Mucosa of stomach (tissue), 1 donor: Measurements from ENCODE around the gene MYRFL.
"Not testable (repeated sequence)": the region's sequence is repeated elsewhere in the genome, so short reads cannot be mapped to it uniquely, and the experiment has no call there.

Experiments
- H3K27me3 ChIP-seq: one replicate; pipeline ENCODE4 v1.7.0; 2013; ENCODE audit warnings: mild to moderate bottlenecking, low read length; ENCODE audit not compliant: control insufficient read depth, insufficient read depth
- H3K36me3 ChIP-seq: one replicate; pipeline ENCODE4 v1.7.0; 2013; ENCODE audit warnings: low read length; ENCODE audit not compliant: control insufficient read depth, insufficient read depth
- H3K4me1 ChIP-seq: one replicate; pipeline ENCODE4 v1.7.0; 2013; ENCODE audit warnings: mild to moderate bottlenecking, low read length; ENCODE audit not compliant: control insufficient read depth, insufficient read depth
- H3K4me3 ChIP-seq: one replicate; pipeline ENCODE4 v1.7.0; 2013; ENCODE audit warnings: low read length
- H3K9ac ChIP-seq: one replicate; pipeline ENCODE4 v1.7.0; 2013; ENCODE audit warnings: mild to moderate bottlenecking, low read length, moderate library complexity
- H3K9me3 ChIP-seq: one replicate; pipeline ENCODE4 v1.7.0; 2013; ENCODE audit warnings: mild to moderate bottlenecking, low read length, moderate library complexity; ENCODE audit not compliant: control insufficient read depth
- donor health status: Pancreatic carcinoma.

The MYRFL gene

DNA sequence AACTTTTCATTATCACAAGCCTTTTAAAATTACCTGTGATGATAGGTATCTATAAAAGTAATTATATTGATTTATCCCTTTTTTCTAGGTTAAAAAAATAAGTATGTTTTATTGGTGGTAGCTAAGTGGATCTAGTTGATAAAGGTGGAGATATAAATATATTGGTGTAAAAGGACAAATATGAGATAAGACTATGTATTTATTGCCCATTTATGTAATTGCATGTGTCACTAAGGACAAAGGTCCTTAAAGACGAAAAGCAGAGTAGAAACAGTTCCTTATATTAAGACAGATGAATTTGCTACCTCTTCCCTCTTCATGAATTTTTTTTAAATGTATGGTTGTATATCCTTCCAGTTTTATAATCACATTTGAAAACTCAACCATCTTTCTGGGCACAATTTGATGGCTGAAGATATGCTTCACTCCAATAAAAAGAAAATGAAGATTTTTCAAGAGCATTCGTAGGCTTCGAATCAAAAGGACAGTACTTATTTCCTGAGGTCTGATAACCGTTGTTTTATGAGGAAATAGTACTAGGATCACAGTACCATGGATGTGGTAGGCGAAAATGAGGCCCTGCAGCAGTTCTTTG is at the start of gene MYRFL:
Gene MYRFL (plus strand): TSS at position 262 of the 595 bp plus-strand sequence. CDS start 291 bp downstream, at position 553.
- H3K36me3 ChIP-seq: no peaks in the 10 kb centered on the region
- no peaks in the 10 kb centered on the region for H3K9me3 ChIP-seq
- H3K4me1 ChIP-seq: peaks cover 12% of the 10 kb centered on the region
- H3K27me3 ChIP-seq: no peaks in the 10 kb centered on the region
- H3K4me3 ChIP-seq: no peak within 1 kb of the TSS
- no peak within 1 kb of the TSS for H3K9ac ChIP-seq

DNA sequence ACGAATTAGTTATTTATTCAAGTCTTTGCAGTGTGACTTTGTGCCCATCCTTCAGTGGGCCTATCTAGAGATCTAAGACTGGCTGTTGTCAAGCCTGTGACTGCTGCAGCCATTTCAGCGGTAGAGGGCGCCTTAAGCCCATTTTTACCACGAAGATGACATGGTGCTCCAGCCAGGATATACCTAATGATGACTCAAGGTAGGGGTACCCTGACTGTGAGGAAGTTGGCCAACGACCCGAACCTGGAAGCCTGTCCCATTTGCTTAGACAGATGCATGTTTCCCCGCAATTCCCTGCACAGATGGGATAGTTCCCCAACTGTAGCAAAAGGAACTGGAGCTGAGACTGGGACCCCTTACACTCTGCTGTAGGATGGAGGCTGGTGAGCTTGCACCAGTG is 45.1 kb upstream of the MYRFL start:
- H3K27me3 ChIP-seq: no peaks in the 10 kb centered on the region
- H3K9ac ChIP-seq: no peak overlapping the region
- no peak overlapping the region for H3K4me3 ChIP-seq
- no peaks in the 10 kb centered on the region for H3K36me3 ChIP-seq
- no peaks in the 10 kb centered on the region for H3K4me1 ChIP-seq
- H3K9me3 ChIP-seq: no peaks in the 10 kb centered on the region

DNA sequence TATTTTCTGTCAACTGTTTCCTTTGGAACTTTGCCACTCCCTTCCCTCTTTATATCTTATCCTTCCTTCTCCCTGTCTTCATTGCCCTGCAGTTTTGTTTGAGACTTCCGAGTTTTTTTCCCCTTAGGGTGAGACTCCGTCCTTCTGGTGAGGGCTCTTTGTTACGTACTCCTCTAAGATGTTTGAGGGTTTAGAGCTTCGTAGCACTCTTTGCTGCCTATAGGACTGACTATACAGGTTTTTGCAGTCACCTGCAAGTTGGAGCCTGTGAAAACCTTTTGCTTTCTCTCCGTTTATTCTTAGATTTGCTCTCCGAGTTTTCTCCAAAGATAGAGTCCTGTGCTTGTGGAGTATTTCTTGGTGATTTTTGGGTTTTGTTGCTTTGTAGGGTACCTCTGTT is 41.7 kb upstream of the MYRFL start:
- Histone ChIP-seq H3K9ac (no peak overlapping the region), H3K27me3 (no peaks in the 10 kb centered on the region), H3K9me3 (no peaks in the 10 kb centered on the region), H3K4me3 (no peak overlapping the region), H3K4me1 (no peaks in the 10 kb centered on the region), H3K36me3 (no peaks in the 10 kb centered on the region)

DNA sequence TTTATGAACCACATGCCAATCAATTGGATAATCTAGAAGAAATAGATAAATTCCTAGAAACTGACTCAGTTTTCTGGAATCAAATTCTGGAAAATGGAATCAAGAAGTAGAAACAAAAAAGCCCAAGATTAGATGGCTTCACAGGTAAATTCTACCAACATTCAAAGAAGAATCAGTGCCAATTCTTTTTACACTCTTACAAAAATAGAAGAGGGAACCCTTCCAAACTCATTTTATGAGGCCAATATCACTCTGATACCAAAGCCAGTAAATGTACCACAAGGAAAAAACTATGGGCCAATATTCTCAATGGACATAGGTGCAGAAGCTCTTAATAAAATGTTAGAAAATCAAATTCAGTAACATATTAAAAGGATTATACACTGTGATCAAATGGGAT is 35.7 kb upstream of the MYRFL start:
- Histone ChIP-seq H3K27me3 (no peaks in the 10 kb centered on the region), H3K4me1 (no peaks in the 10 kb centered on the region), H3K9ac (no peak overlapping the region), H3K9me3 (no peaks in the 10 kb centered on the region), H3K4me3 (no peak overlapping the region), H3K36me3 (no peaks in the 10 kb centered on the region)

DNA sequence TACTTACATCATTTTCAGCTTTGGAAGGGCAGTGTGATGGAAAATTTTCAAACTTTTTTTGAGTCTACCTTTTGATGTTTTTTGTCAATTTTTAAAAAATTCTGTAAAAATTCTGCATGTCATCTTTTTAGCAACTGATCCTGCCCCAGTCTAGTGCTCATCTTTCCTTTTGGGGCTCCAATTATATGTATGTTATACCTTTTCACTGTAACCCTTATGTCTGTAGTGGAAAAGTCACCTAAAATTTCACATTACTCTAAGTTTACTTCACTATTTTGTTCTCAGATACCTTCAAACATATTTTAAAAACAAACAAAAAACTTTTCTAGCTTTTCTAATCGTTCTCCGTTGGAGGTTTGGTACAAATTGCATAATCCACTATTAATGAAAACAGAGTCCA is 32.5 kb upstream of the MYRFL start:
- H3K4me3 ChIP-seq: no peak overlapping the region
- H3K36me3 ChIP-seq: no peaks in the 10 kb centered on the region
- H3K9me3 ChIP-seq: no peaks in the 10 kb centered on the region
- H3K9ac ChIP-seq: no peak overlapping the region
- no peaks in the 10 kb centered on the region for H3K27me3 ChIP-seq
- H3K4me1 ChIP-seq: no peaks in the 10 kb centered on the region

DNA sequence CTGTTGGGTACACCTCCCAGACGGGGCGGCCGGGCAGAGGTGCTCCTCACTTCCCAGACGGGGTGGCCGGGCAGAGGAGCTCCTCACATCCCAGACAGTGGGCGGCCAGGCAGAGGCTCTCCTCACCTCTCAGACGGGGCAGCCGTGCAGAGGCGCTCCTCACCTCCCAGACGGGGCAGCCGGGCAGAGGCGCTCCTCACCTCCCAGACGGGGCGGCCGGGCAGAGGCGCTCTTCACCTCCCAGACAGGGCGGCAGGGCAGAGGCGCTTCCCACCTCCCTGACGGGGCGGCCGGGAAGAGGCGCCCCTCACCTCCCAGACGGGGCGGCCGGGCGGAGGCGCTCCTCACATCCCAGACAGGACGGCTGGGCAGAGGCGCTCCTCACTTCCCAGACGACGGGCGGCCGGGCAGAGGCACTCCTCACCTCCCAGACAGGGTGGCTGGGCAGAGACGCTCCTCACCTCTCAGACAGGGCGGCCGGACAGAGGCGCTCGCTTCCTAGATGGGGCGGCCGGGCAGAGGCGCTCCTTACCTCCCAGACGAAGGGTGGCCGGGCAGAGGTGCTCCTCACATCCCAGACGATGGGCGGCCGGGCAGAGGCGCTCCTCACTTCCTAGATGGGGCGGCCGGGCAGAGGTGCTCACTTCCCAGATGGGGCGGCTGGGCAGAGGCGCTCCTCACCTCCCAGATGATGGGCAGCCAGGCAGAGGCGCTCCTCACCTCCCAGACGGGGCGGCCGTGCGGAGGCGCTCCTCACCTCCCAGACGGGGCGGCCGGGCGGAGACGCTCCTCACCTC is 17.7 kb upstream of the MYRFL start:
- not testable (repeated sequence) for H3K9ac ChIP-seq, H3K27me3 ChIP-seq, H3K4me3 ChIP-seq, H3K4me1 ChIP-seq, H3K9me3 ChIP-seq, H3K36me3 ChIP-seq

DNA sequence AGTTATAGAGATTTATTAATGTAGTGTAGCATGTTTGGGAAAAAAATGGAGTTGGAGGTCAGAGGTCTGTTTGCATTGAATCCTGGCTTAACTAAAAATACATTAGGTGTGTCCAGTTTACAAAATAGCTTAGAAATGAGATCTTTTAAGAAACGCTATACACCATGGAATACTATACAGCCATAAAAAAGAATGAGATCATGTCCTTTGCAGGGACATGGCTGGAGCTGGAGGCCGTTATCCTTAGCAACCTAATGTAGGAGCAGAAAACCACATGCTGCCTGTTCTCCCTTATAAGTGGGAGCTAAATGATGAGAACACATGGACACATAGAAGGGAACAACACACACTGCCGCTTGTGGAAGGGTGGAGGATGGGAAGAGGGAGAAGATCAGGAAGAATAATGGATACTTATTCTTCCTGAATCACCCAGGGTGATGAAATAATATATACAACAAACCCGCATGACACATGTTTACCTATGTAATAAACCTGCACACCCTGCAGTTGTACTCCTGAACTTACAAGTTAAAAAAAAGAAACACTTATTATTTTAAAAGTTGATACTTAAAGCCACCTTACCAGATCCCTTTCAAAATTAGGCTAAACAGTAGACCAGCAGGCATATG is 14.0 kb upstream of the MYRFL start:
- H3K4me3 ChIP-seq: no peak overlapping the region
- H3K9ac ChIP-seq: no peak overlapping the region
- no peaks in the 10 kb centered on the region for H3K27me3 ChIP-seq
- no peaks in the 10 kb centered on the region for H3K4me1 ChIP-seq
- H3K9me3 ChIP-seq: no peaks in the 10 kb centered on the region
- no peaks in the 10 kb centered on the region for H3K36me3 ChIP-seq

DNA sequence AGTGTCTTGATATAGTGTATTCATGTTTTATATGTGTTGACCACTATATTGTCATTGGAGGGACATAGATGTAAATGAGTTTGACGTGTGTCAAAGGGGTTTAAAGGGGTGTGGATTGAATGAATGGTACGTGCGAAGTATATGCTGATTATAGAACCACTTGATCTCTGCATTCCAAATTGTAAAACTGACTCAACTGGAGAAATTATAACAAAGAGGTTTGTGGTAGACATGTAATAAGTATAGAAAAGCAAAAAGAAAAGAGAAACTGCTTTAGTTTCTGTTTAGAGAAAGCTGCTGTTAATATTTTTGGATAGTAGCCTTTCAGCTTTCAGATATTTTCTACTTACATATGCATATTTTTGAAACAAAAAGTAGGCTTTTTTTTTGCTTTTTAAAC is 8.9 kb upstream of the MYRFL start:
- Histone ChIP-seq H3K4me1 (peaks cover 4% of the 10 kb centered on the region), H3K27me3 (no peaks in the 10 kb centered on the region), H3K36me3 (no peaks in the 10 kb centered on the region), H3K9me3 (no peaks in the 10 kb centered on the region), H3K9ac (no peak overlapping the region), H3K4me3 (no peak overlapping the region)

DNA sequence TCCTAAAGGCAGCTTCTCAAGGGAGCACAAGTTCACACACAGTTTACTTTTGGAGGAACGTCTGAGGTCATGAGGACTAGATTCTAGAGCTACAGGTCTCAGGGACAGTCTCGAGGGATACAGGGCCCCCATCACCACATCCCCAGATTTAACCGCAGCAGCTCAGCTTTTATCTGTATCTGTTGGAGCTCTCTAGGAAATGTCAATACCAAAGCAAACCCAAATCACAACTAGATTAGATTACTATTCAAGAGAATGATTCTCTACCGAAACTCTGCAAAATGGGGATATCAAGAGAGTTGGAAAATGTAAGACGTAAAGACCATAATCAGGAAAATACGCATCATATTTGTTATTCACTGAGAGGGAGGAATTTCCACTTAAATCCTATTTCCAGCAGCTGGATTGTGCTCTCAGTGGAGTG is 4.0 kb upstream of the MYRFL start:
- H3K9me3 ChIP-seq: no peaks in the 10 kb centered on the region
- no peaks in the 10 kb centered on the region for H3K27me3 ChIP-seq
- no peak overlapping the region for H3K4me3 ChIP-seq
- H3K4me1 ChIP-seq: peaks cover 12% of the 10 kb centered on the region
- no peak overlapping the region for H3K9ac ChIP-seq
- H3K36me3 ChIP-seq: no peaks in the 10 kb centered on the region

DNA sequence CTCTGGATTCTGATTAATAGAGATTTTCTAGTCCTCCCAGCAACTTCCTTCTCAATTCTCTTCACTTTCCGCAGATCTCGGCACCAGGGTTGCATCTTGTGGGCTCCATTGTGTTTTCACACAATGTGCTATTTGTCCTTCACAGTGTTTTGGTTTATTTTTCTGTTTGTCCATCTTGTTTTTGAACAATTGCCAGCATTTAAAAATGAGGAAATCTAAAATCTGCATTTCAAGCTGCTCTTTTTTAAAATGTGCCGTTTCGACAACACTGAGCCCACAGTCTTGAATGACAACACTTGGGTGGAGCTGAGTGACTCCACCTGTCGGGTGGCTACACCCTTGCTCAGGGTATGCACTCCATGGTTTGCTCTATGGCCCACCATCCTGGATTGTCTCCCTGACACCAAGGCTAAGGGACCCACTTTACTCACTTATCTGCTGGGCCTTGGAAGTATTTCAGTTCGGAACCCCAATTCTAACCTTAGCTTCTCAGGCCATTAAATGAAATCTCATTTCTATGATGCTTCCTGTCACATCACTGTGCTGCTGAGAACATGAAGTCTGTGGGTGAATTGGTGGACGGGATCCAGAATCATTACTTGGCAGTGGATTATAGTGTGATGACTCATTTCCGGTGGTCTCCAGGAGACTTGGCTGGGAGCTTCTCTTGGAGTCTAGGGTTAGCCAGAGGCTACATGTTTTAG is 3.4 kb upstream of the MYRFL start:
- no peaks in the 10 kb centered on the region for H3K36me3 ChIP-seq
- no peaks in the 10 kb centered on the region for H3K9me3 ChIP-seq
- H3K4me1 ChIP-seq: peaks cover 12% of the 10 kb centered on the region
- H3K4me3 ChIP-seq: no peak overlapping the region
- H3K27me3 ChIP-seq: no peaks in the 10 kb centered on the region
- H3K9ac ChIP-seq: no peak overlapping the region

DNA sequence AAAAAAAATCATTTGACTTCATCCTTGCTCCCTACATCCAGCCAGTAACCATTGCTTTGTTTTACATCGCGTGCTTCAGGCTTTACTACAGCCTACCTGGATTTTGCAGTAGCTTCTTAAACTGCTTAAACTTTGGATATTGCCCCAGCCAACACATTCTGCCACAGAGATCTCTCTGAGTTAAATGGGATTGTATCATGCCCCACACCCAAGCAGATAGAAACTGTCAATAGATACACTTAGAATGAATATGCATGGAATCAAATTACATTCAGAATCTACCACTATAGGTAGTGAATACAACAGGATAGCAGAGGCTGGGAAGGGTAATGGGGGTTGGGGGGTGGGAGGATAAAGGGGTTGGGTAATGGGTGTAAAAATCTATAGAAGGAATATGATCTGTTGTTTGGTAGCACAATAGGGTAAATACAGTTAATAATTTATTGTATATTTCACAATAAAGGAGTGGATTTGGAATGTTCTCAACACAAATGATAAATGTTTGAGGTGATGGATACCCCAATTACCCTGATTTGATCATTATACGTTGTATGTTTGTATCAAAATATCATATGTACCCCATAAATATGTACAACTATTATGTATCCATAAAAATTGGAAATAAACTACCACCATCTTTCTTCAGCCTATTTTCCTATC is 2.7 kb upstream of the MYRFL start:
- Histone ChIP-seq H3K36me3 (no peaks in the 10 kb centered on the region), H3K4me1 (peaks cover 12% of the 10 kb centered on the region), H3K9me3 (no peaks in the 10 kb centered on the region), H3K27me3 (no peaks in the 10 kb centered on the region), H3K4me3 (no peak overlapping the region), H3K9ac (no peak overlapping the region)
